ENCODE measurements around the gene HMCN2.

HMCN2 gene

GRCh38 chr9:130371196-130371966 lies 105.8 kb downstream of the HMCN2 start:
- DNase-seq: no peak

GRCh38 chr9:130372057-130372456 lies 106.5 kb downstream of the HMCN2 start:
- no peak for DNase-seq

- no peak for DNase-seq
Measured at GRCh38 chr9:130373679-130374325, 108.2 kb downstream of the HMCN2 start.

GRCh38 chr9:130377612-130378011 lies 112.1 kb downstream of the HMCN2 start:
- DNase-seq: no peak

- DNase-seq: no peak
Measured at GRCh38 chr9:130378875-130379648, 113.5 kb downstream of the HMCN2 start.

- no peak for DNase-seq
Measured at GRCh38 chr9:130379649-130379970, 114.0 kb downstream of the HMCN2 start.

GRCh38 chr9:130380920-130381469 lies 115.4 kb downstream of the HMCN2 start:
- no peak for DNase-seq

- no peak for DNase-seq
Measured at GRCh38 chr9:130381660-130382059, 116.1 kb downstream of the HMCN2 start.

GRCh38 chr9:130382096-130382495 lies 116.5 kb downstream of the HMCN2 start:
- DNase-seq: no peak

GRCh38 chr9:130382636-130383349 lies 117.2 kb downstream of the HMCN2 start:
- DNase-seq: no peak

- DNase-seq: no peak
Measured at GRCh38 chr9:130383350-130383715, 117.8 kb downstream of the HMCN2 start.

GRCh38 chr9:130383979-130384676 lies 118.6 kb downstream of the HMCN2 start:
- no peak for DNase-seq

GRCh38 chr9:130385257-130385656 lies 119.7 kb downstream of the HMCN2 start:
- DNase-seq: no peak

- DNase-seq: no peak
Measured at GRCh38 chr9:130387398-130387797, 121.8 kb downstream of the HMCN2 start.

GRCh38 chr9:130387905-130388304 lies 122.3 kb downstream of the HMCN2 start:
- no peak for DNase-seq

- DNase-seq: no peak
Measured at GRCh38 chr9:130390390-130390789, 124.8 kb downstream of the HMCN2 start.

GRCh38 chr9:130390986-130391385 lies 125.4 kb downstream of the HMCN2 start:
- DNase-seq: no peak

- no peak for DNase-seq
Measured at GRCh38 chr9:130391866-130392265, 126.3 kb downstream of the HMCN2 start.

GRCh38 chr9:130393681-130394071 lies 128.1 kb downstream of the HMCN2 start:
- DNase-seq: no peak

- no peak for DNase-seq
Measured at GRCh38 chr9:130394320-130394719, 128.8 kb downstream of the HMCN2 start.

- no peak for DNase-seq
Measured at GRCh38 chr9:130394814-130395470, 129.4 kb downstream of the HMCN2 start.
